ENCODE measurements around the gene CUX1.

Gene CUX1, protein sequence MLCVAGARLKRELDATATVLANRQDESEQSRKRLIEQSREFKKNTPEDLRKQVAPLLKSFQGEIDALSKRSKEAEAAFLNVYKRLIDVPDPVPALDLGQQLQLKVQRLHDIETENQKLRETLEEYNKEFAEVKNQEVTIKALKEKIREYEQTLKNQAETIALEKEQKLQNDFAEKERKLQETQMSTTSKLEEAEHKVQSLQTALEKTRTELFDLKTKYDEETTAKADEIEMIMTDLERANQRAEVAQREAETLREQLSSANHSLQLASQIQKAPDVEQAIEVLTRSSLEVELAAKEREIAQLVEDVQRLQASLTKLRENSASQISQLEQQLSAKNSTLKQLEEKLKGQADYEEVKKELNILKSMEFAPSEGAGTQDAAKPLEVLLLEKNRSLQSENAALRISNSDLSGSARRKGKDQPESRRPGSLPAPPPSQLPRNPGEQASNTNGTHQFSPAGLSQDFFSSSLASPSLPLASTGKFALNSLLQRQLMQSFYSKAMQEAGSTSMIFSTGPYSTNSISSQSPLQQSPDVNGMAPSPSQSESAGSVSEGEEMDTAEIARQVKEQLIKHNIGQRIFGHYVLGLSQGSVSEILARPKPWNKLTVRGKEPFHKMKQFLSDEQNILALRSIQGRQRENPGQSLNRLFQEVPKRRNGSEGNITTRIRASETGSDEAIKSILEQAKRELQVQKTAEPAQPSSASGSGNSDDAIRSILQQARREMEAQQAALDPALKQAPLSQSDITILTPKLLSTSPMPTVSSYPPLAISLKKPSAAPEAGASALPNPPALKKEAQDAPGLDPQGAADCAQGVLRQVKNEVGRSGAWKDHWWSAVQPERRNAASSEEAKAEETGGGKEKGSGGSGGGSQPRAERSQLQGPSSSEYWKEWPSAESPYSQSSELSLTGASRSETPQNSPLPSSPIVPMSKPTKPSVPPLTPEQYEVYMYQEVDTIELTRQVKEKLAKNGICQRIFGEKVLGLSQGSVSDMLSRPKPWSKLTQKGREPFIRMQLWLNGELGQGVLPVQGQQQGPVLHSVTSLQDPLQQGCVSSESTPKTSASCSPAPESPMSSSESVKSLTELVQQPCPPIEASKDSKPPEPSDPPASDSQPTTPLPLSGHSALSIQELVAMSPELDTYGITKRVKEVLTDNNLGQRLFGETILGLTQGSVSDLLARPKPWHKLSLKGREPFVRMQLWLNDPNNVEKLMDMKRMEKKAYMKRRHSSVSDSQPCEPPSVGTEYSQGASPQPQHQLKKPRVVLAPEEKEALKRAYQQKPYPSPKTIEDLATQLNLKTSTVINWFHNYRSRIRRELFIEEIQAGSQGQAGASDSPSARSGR (N-terminal part only)

DNA sequence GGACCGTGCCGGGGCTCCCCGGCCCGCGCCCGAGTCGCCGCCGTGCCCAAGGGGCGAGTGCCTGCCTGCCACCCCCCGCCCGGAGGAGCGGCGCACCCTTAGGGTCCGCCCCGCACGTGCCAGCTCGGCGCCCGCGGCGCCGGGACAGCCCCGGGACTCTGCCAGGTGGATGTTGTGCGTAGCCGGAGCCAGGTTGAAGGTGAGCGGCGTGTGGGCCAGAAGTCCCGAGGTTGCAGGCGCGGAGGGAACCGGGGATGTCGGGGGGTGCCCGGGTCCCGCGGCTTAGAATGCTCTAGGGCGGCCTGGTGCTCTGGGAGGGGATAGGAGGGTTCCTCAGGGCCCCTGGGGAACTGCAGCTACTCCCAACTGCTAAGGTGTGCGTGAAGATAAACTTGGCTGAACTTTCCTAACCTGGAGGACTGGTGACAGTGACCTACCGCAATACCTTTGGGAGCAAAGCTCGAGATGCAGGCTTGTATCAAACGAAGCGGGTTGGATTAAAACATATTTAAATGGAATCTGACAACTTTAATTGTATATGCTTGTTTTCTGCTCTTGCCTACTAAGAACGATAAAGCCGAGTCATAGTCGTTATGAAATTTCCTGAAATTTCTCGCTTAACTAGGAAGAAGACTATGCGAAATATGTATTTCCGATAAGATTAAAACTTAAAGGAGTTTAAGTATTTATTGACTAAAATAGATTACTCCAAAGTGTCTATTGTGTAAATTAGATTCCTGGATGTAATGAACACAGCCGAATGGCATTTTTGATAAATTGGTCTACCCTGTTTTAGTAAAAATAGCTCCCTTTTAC lies at the start of gene CUX1:
CUX1 (plus strand) TSS at position 156 of the 816 bp plus-strand sequence; CDS start at position 170, 14 bp downstream.
- Mint-ChIP-seq H3K4me3 (peak within 1 kb of the TSS; percentile 71), H3K9me3 (no peaks in the 10 kb centered on the region), H3K36me3 (ENCODE audit: low read depth) (no peaks in the 10 kb centered on the region), H3K4me1 (peaks cover 25% of the 10 kb centered on the region), H3K27ac (no peak within 1 kb of the TSS), H3K27me3 (no peaks in the 10 kb centered on the region)
- DNase-seq (peak; percentile 39), ATAC-seq (peak; percentile 12)

DNA sequence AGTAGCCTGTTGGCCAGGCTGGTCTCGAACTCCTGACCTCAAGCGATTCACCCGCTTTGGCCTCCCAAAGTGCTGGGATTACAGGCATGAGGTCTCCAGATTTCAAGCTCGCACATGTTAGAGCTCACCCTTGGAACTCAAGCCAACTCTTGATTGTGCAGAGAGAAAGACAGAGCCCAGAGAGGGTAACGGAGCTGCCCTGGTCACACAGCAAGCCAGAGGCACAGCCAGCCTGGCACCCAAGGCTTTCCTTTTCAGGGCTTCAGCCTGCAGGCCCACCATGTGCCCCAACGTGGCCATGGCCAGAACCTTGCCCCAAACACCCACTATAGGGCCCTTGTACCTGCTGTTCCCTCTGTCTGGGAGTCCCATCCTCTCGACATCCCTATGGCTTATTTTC lies 49.1 kb upstream of the CUX1 start:
- H3K27ac Mint-ChIP-seq: no peak overlapping the region
- no peaks in the 10 kb centered on the region for H3K36me3 Mint-ChIP-seq (ENCODE audit: low read depth)

GRCh38 chr7:101770466-101770865 lies 47.0 kb upstream of the CUX1 start:
- Mint-ChIP-seq H3K9me3 (no peaks in the 10 kb centered on the region), H3K36me3 (ENCODE audit: low read depth) (no peaks in the 10 kb centered on the region), H3K4me3 (no peak overlapping the region), H3K4me1 (no peaks in the 10 kb centered on the region), H3K27me3 (peaks cover 6% of the 10 kb centered on the region), H3K27ac (no peak overlapping the region)
- ATAC-seq (no peak), DNase-seq (no peak)

More for the DNA sequence above, 49.1 kb upstream of the CUX1 start:
- Mint-ChIP-seq H3K4me3 (no peak overlapping the region), H3K4me1 (no peaks in the 10 kb centered on the region), H3K9me3 (no peaks in the 10 kb centered on the region), H3K27me3 (peaks cover 3% of the 10 kb centered on the region)
- ATAC-seq (no peak), DNase-seq (no peak)

DNA sequence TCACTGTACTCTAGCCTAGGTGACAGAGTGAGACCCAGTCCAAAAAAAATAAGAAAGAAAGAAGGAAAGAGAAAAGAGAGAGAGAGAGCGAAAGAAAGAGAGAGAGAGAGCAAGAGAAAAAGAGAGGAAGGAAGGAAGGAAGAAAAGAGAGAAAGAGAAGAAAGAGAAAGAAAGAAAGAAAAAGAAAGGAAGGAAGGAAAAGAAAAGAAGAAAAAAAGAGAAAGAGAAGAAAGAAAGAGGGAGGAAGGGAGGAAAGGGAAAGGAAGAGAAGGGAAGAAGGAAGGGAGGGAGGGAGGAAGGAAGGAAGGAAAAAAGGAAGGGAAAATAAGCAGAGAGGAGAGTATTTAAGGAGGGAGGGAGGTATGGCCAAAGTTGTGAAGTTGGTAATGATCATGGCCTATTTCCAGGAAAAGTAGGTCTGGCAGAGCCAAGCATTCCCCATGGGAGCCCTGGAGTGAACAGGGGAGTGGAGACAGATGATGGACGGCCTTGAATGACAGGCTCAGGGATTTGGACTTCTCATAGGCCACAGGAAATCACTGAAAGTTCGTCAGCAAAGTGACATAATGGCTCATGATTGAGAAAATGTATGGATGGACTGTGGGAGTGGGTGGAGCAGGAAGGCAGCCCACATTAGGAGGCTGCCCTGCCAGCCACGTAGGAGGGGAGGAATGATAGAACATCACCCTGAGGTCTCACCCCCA lies 44.8 kb upstream of the CUX1 start:
- Mint-ChIP-seq H3K36me3 (ENCODE audit: low read depth) (no peaks in the 10 kb centered on the region), H3K27me3 (peaks cover 6% of the 10 kb centered on the region), H3K9me3 (no peaks in the 10 kb centered on the region), H3K4me1 (no peaks in the 10 kb centered on the region), H3K4me3 (no peak overlapping the region), H3K27ac (no peak overlapping the region)
- DNase-seq (no peak), ATAC-seq (no peak)

- ATAC-seq (no peak), DNase-seq (no peak)
- H3K36me3 Mint-ChIP-seq (ENCODE audit: low read depth): no peaks in the 10 kb centered on the region
- peaks cover 6% of the 10 kb centered on the region for H3K27me3 Mint-ChIP-seq
- H3K4me1 Mint-ChIP-seq: no peaks in the 10 kb centered on the region
- H3K4me3 Mint-ChIP-seq: no peak overlapping the region
- no peaks in the 10 kb centered on the region for H3K9me3 Mint-ChIP-seq
- no peak overlapping the region for H3K27ac Mint-ChIP-seq
These were observed 42.2 kb upstream of the CUX1 start for GRCh38 chr7:101775181-101775580.

DNA sequence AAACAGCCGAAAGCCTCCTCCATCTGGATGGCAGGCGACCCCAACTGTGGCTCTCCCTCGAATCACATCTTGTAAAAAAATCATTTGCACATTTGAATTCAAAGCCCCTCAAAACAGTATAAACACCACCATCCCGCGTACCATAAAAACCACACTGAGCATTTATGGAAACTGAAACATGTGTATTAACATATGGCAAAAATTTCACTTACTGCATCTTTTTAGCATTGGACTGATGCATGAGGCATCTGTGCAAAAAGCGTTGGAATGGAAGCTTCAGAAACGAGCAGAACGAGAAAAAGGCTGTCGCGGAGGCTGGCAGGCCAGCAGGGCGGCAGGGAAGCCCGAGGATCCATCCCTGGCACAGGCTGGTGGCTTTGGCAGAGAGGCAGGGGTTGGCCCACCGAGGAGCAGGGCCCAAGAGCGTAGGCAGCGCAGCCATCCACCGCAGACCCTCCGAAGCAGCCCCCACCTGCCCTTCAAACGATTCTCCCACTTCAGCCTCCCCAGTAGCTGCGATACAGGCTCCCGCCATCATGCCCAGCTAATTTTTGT lies 39.3 kb upstream of the CUX1 start:
- DNase-seq: no peak
- H3K4me3 Mint-ChIP-seq: no peak overlapping the region
- H3K4me1 Mint-ChIP-seq: no peaks in the 10 kb centered on the region
- H3K36me3 Mint-ChIP-seq (ENCODE audit: low read depth): no peaks in the 10 kb centered on the region
- no peak overlapping the region for H3K27ac Mint-ChIP-seq
- no peak for ATAC-seq
- peaks cover 3% of the 10 kb centered on the region for H3K27me3 Mint-ChIP-seq
- no peaks in the 10 kb centered on the region for H3K9me3 Mint-ChIP-seq

DNA sequence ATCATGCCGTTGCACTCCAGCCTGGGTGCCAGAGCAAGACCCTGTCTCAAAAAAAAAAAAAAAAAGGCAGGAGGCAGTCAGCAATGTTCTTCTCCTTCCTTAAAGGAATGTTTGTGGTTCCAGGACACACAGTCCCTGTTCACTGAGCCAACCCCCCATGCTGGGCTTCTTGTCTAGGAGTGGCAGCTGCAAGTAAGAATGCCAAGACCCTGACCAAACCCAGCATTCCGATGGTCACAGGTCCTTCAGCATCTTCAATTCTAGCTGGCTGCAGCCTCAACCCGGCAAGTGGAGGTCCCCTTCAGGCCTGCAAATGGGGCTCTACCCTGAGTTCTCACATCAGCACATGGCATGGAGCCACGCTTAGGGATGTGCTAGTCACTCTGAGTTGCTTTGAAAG lies 38.2 kb upstream of the CUX1 start:
- DNase-seq (no peak), ATAC-seq (no peak)
- H3K36me3 Mint-ChIP-seq (ENCODE audit: low read depth): no peaks in the 10 kb centered on the region
- no peak overlapping the region for H3K27ac Mint-ChIP-seq
- H3K9me3 Mint-ChIP-seq: no peaks in the 10 kb centered on the region
- no peak overlapping the region for H3K4me3 Mint-ChIP-seq
- H3K27me3 Mint-ChIP-seq: peaks cover under 1% of the 10 kb centered on the region
- peaks cover 3% of the 10 kb centered on the region for H3K4me1 Mint-ChIP-seq

GRCh38 chr7:101780281-101780680 lies 37.1 kb upstream of the CUX1 start:
- no peak for ATAC-seq

DNA sequence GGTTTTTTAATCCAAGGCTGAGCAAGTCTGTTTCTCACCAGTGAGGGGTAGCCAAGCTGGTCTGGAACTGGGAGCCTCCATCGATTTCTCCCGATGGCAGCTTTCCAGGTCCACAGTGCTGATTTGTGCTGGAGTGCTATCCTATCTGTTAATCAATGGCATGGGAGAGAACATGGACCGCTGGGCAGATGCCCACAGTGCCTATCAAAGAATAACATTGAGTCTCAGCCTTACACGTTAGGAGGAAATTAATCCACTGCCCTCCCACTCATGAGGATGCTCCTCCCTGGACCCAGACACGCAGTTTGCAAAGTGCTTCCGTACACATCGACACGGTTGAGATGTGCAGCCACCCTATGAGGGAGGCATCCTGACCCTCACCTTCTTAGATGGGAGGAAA lies 36.0 kb upstream of the CUX1 start:
- DNase-seq: no peak
- ATAC-seq: no peak
- no peak overlapping the region for H3K4me3 Mint-ChIP-seq
- peaks cover 2% of the 10 kb centered on the region for H3K27me3 Mint-ChIP-seq
- H3K9me3 Mint-ChIP-seq: no peaks in the 10 kb centered on the region
- H3K36me3 Mint-ChIP-seq (ENCODE audit: low read depth): no peaks in the 10 kb centered on the region
- peaks cover 5% of the 10 kb centered on the region for H3K4me1 Mint-ChIP-seq
- H3K27ac Mint-ChIP-seq: no peak overlapping the region

More at GRCh38 chr7:101780281-101780680, 37.1 kb upstream of the CUX1 start:
- Mint-ChIP-seq H3K4me3 (no peak overlapping the region), H3K4me1 (peaks cover 5% of the 10 kb centered on the region), H3K27me3 (peaks cover 2% of the 10 kb centered on the region), H3K27ac (no peak overlapping the region), H3K9me3 (no peaks in the 10 kb centered on the region), H3K36me3 (ENCODE audit: low read depth) (no peaks in the 10 kb centered on the region)
- DNase-seq: no peak

DNA sequence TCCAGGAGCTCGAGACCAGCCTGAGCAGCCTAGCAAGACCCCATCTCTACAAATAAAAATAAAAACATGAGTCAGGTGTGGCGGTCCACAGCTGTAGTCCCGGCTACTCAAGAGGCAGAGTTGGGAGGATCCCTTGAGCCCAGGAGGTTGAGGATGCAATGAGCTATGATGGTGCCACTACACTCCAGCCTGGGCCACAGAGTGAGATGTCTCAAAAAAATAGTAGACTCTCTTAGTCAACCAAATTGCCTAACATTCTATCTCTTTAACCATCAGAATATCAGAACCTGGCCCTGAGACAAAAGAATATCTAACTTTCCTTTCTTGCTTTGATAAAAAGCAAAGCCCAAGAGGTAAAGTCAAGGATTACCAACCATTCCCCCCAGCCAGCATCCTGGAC lies 35.0 kb upstream of the CUX1 start:
- DNase-seq (no peak), ATAC-seq (no peak)
- H3K36me3 Mint-ChIP-seq (ENCODE audit: low read depth): no peaks in the 10 kb centered on the region
- no peak overlapping the region for H3K4me3 Mint-ChIP-seq
- H3K4me1 Mint-ChIP-seq: peaks cover 5% of the 10 kb centered on the region
- H3K27ac Mint-ChIP-seq: no peak overlapping the region
- H3K27me3 Mint-ChIP-seq: peaks cover 2% of the 10 kb centered on the region
- no peaks in the 10 kb centered on the region for H3K9me3 Mint-ChIP-seq

DNA sequence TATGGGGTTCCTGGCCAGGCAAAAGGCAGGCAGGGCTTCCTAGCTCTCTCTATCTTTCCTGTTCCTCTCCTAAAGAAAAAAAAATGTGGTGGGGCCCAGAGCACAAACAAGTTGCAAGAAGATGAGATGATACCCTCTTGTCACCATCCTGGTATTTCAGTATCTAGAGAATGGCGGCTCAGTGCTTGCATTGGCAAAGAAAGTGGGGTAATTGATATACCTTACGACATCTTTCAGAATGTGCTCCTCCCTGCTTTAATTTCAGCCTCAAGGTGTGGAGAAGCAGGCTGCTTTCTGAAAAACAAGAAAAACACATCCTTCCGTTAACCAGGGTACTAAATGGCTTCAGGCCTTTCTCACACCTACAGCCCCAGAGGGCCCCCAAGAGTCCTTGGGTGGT lies 34.5 kb upstream of the CUX1 start:
- H3K36me3 Mint-ChIP-seq (ENCODE audit: low read depth): no peaks in the 10 kb centered on the region
- peaks cover 5% of the 10 kb centered on the region for H3K4me1 Mint-ChIP-seq
- no peak overlapping the region for H3K27ac Mint-ChIP-seq
- H3K9me3 Mint-ChIP-seq: no peaks in the 10 kb centered on the region
- ATAC-seq: no peak
- DNase-seq: no peak
- H3K27me3 Mint-ChIP-seq: peaks cover 2% of the 10 kb centered on the region
- H3K4me3 Mint-ChIP-seq: no peak overlapping the region

GRCh38 chr7:101783381-101784181 lies 33.8 kb upstream of the CUX1 start:
- Mint-ChIP-seq H3K27me3 (peaks cover 2% of the 10 kb centered on the region), H3K4me1 (peaks cover 5% of the 10 kb centered on the region), H3K27ac (no peak overlapping the region), H3K9me3 (no peaks in the 10 kb centered on the region), H3K36me3 (ENCODE audit: low read depth) (no peaks in the 10 kb centered on the region), H3K4me3 (no peak overlapping the region)
- ATAC-seq (no peak), DNase-seq (no peak)

Measured in activated naive CD8-positive, alpha-beta T cell treated with anti-CD3 and anti-CD28 coated beads, Interleukin-2, amount 50 U/mL, for 24 hours (primary cell).